GM13976 (cell line): ENCODE data around the gene COX6A1.
A peak's percentile ranks its signal among the peaks of the same experiment; 100 is the strongest.

Experiments
- DNase-seq: peaks from one replicate; pipeline ENCODE4 v3.0.0; 2012; ENCODE audit warnings: low spot score
- CTCF ChIP-seq: IDR thresholded peaks from 2 replicates; pipeline ENCODE4 v1.5.1; 2012; ENCODE audit warnings: borderline replicate concordance, mild to moderate bottlenecking; ENCODE audit not compliant: insufficient read depth; ENCODE audit errors: extremely low read depth, missing control alignments, control extremely low read depth
- in situ Hi-C: fragments of 300-500 bp; cut with MboI; formaldehyde crosslinking; loops from one replicate; pipeline ENCODE4 v1.12.0; 2022; ENCODE audit warnings: low sequenced_read_pairs, mixed read lengths, inconsistent platforms; ENCODE audit not compliant: unreplicated experiment

Gene COX6A1

GRCh38 chr12:120437735-120438494 lies at the start of gene COX6A1:
COX6A1 (plus strand) TSS chr12:120438113; CDS start chr12:120438127, 14 bp downstream.
- no peak for TF ChIP-seq CTCF
- in situ Hi-C loops = loop anchor here (10.0 kb wide), 1 partner anchor 103 kb away; no protein-coding TSS in a partner anchor
- peak; percentile 97 for DNase-seq

- in situ Hi-C loops = no loop called here
- TF ChIP-seq CTCF = no peak
- no peak for DNase-seq
Measured at GRCh38 chr12:120388691-120389481, 49.0 kb upstream of the COX6A1 start.

DNA sequence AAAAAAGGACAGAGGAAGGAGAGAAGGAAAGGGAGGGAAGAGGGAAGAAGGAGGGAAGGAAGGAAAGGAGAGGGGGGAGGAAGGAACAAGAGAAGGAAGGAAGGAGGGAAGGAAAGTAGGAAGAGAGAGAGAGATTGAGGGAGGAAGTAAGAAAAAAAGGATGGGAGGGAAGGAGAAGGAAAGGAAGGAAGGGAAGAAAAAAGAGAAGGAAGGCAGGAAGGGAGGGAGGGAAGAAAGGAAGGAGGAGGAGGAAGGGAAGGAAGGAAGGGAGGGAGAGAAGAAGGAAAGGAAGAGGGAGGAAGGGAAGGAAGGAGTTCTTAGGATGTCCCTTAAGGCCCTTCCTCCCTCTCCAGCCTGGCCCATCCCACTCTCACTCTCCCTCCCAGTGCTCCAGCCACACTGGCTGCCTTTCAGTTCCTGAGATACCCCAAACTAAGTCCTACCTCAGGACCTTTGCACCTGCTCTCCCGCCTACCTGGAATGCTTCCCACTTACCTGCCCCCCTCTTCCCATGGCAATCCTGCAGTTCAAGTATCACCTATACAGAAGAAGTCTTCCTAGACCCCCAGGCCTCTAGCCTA lies 47.3 kb upstream of the COX6A1 start:
- in situ Hi-C loops = no loop called here
- no peak for TF ChIP-seq CTCF

GRCh38 chr12:120394483-120395367 lies 43.2 kb upstream of the COX6A1 start:
- in situ Hi-C loops = no loop called here
- no peak for TF ChIP-seq CTCF
- no peak for DNase-seq

More for the DNA sequence above, 47.3 kb upstream of the COX6A1 start:
- DNase-seq = no peak

GRCh38 chr12:120397824-120398540 lies 39.9 kb upstream of the COX6A1 start:
- in situ Hi-C loops = no loop called here
- TF ChIP-seq CTCF = no peak
- no peak for DNase-seq
